MG63 (cell line): ENCODE results near the gene FSIP2. TPM values are rescaled to one million over a fixed set of nuclear protein-coding genes. Genes with fewer than 3 reads are reported as not detected.
A peak's percentile ranks its signal among the peaks of the same experiment; 100 is the strongest.

Experiments
- DNase-seq: peaks from one replicate; pipeline ENCODE4 v3.0.0-alpha.2; 2020
- H3K27me3 ChIP-seq: fragments of 250-450 bp; sonication (Bioruptor Pico); 2 replicates; pipeline ENCODE4 v1.5.1; 2020; ENCODE audit warnings: mild to moderate bottlenecking, moderate library complexity
- H3K36me3 ChIP-seq: fragments of 250-450 bp; sonication (Bioruptor Pico); 2 replicates; pipeline ENCODE4 v1.5.1; 2020; ENCODE audit warnings: mild to moderate bottlenecking, moderate library complexity
- H3K4me3 ChIP-seq: fragments of 250-450 bp; sonication (Bioruptor Pico); 2 replicates; pipeline ENCODE4 v1.5.1; 2020; ENCODE audit warnings: mild to moderate bottlenecking, moderate library complexity
- H3K9me3 ChIP-seq: fragments of 250-450 bp; sonication (Bioruptor Pico); 2 replicates; pipeline ENCODE4 v1.5.1; 2020; ENCODE audit warnings: mild to moderate bottlenecking, moderate library complexity
- total RNA-seq: library from RNA; depleted of rRNA; stranded (reverse); fragments of >200 nt; shearing (Covaris generic); gene quantifications from 2 replicates; pipeline ENCODE4 v1.2.3, GENCODE V29; 2014; ENCODE audit warnings: low replicate concordance; rRNA removed

FSIP2 gene, protein sequence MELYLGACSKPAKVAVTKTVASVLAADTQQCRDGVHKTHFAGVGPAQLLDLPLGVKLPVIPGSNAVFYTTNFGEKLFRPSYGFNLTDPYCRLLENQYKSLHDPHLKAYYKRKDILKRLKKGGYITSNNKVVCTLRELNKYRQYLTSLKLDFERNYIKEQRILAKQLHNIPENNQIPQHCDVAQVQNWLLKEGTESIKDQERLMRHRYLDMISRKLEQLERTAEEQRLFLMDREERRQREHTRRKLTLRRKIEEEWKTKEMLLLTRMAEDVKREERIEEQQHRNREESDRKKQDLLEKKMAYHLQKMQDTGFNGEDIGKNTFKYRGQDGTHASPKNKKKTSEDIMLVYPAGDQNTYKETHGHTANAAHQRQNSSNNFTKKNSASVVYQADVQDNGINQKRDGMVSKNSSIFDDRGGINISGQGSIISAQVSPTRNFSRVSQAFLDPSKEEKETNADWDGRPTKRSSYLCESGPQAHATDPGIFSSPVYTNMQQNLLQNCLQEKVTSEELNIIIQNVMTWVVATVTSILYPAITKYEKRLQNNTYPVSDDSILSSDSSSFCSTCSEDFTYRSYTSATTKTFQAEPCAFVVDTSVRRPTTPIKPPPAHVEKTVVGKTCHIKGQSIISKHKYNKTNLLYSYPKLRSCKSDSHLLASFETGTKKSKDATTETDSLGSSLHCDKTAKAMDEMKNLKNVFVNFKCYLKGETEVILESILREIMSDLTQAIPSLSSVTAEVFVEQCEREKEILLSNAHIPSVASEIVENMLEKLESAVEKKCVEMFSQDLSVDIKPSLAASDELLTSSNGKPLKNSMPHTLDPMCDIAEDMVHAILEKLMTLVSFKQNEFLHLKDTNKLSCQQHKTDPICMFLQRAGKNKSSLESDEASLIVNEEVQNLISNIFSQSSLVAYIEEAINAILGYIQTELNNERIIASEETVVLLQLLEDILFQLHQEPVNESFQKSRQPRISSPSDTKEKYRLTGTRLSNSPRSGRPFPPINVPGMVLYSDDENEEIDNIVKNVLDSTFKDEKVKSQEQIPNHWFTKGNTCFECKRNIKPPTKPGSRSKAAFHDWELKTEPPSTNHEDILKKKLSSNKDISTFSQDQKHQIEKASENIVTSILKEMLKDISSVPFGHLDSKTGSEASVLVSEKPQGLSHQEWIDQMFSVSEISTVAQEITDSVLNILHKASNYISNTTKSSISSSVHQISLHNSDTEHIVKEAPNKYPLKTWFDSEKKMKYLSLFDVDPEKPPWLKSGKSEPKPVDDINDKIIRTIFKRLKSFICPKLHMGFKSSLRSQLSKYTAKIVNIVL (N-terminal part only)
- total RNA-seq, result under 0.01 TPM in 1 of 2 replicates, not detected in the other

DNA sequence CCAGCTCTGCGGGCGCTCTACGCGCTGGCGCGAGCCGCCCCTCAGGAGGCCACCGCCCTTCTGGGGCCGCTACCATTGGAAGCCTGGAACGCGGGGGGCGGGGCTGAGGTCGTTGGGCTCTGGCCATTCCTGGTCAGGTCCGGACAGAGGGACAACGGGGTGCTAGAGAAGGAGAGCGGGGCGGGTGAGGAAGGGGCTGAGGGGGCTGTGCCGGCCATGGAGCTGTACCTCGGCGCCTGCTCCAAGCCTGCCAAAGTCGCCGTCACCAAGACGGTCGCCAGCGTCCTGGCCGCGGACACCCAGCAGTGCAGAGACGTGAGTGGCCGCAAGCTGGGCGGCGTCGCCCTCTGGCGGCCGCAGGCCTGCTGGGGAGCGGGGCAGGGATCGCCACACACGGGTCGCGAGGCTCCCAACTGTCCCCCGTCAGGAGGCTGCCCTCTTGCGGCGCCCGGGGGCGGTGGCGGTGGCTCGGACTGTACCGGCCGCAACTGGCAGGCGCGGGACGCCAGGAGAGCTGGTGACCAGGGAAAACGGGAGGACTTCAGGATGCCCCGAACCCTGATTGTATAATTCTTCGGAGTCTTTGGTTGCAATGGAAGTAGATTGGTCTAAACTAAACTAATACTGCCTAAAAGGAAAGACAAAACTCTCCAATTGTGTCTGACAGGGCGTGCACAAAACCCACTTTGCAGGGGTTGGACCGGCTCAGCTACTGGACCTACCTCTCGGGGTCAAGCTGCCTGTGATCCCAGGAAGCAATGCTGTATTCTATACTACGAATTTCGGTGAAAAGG lies at the start of gene FSIP2:
Gene FSIP2 (plus strand): TSS at position 126 of the 794 bp plus-strand sequence. CDS start 91 bp downstream, at position 217.
- Histone ChIP-seq H3K9me3 (no peaks in the 10 kb centered on the region), H3K27me3 (no peaks in the 10 kb centered on the region), H3K4me3 (peak within 1 kb of the TSS; percentile 51), H3K36me3 (no peaks in the 10 kb centered on the region)
- DNase-seq, result peak; percentile 82

DNA sequence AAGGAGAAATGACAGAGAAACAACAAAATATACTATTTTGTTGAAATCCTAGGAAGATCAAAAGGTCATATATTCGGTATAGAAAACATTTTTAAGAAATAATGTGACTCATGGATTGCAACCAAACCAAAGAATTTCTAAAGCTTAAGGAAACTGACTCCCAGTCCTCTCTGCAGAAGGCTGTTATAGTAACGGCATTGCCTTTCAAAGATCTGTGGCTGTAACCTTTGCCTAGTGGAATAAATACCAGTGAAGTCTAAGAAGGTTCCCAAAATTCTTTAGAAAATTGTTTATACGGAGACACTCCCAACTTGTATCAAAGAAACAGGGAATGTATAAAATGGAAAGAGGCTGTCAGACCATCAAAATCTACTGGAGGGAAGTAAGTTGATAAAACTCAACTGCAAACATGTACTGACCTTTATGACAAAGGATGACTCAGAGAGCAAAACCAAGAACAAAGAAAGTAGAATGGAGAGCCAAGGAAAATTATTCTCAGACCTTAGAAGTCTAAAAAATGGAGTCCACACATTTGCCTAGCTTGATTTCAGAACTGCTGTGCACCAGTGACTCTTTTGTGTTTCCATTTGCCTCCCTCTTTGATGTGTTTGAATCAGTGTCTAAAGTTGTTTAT lies 48.6 kb upstream of the FSIP2 start:
- Histone ChIP-seq H3K4me3 (no peak overlapping the region), H3K9me3 (no peaks in the 10 kb centered on the region), H3K36me3 (no peaks in the 10 kb centered on the region), H3K27me3 (no peaks in the 10 kb centered on the region)
- no peak for DNase-seq

DNA sequence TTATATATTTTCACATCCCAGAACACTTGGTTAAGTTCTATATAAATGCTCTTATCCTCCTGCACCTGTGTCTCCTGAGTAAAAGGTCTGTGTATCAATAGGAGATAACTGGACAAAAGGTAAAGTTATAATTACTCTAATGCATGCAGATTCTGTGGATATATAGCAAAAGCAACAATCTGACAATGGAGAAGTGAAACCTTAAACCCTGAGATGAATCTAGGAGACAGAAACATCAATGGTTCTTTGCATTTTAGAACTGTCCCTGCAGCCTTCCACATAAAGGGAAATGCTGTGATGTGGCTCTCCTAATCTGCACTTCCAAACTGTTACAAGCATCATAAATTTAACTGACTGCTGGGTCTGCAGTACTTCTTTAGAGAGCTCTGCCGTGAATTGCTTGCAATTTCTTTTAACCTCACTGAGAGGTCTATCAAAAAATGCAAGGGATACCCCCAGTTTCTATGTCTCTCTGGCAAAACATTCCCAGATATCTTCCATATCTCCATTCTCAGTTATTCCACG lies 42.8 kb upstream of the FSIP2 start:
- no peak overlapping the region for H3K4me3 ChIP-seq
- H3K9me3 ChIP-seq, result no peaks in the 10 kb centered on the region
- no peak for DNase-seq
- no peaks in the 10 kb centered on the region for H3K27me3 ChIP-seq
- no peaks in the 10 kb centered on the region for H3K36me3 ChIP-seq

DNA sequence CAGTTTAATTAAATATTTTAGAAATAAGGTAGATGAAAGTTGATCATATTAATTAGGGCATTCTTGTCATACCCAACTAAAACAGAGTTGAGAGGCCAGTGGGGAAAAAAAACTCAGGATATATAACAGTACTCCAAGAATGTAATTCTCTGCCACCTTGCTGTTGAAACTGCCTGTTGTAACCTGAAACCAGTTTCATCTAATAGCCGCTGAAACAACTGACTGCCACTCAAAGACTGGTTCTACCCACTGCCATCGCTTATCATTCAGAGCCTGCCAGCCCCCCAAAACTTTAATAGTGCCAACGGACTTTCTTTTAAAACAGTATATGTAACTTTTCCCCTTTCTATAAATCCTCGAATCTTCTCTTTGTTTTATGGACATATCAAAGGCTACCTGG lies 37.7 kb upstream of the FSIP2 start:
- Histone ChIP-seq H3K36me3 (no peaks in the 10 kb centered on the region), H3K4me3 (no peak overlapping the region), H3K9me3 (no peaks in the 10 kb centered on the region), H3K27me3 (no peaks in the 10 kb centered on the region)
- DNase-seq, result no peak

DNA sequence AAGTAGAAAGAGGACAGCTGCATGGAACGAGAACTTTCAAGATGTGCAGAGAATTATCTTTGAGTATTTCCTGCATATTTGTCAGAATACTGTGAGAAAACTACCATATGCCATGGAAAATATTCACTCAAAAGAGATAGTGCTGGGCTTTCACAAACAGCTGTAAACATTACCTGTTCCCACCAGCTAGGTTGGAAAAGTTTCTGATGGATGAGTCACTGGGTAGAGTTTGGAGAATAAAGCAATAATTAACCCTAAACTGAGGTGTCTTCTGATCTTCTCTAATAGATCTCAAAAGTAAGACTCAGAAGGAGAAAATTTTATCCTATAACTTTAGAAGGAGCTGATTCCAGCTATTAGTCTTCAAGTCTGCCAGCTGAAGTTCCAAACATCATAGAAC lies 3.9 kb upstream of the FSIP2 start:
- Histone ChIP-seq H3K4me3 (no peak overlapping the region), H3K36me3 (no peaks in the 10 kb centered on the region), H3K9me3 (no peaks in the 10 kb centered on the region), H3K27me3 (no peaks in the 10 kb centered on the region)
- DNase-seq, result no peak

DNA sequence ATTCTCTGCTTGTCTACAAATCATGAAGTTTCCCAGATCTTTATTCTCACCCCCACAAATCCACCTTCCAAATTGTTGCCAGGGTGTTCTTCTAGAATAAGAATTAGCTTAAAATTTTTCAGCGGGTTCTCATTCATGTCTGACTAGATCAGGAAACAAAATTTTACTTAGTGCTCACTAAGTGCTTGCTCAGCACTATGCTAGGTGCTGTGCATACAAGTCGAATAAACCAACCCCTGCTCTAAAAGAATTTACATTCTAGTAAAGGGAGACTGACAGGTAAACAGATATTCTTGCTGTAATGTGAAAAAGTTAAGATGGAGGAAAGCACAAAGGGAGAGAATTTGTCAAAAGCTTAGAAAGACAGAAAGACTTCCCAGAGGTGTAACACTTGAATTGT lies 2.4 kb upstream of the FSIP2 start:
- no peak overlapping the region for H3K4me3 ChIP-seq
- DNase-seq, result no peak
- no peaks in the 10 kb centered on the region for H3K36me3 ChIP-seq
- no peaks in the 10 kb centered on the region for H3K9me3 ChIP-seq
- H3K27me3 ChIP-seq, result no peaks in the 10 kb centered on the region

DNA sequence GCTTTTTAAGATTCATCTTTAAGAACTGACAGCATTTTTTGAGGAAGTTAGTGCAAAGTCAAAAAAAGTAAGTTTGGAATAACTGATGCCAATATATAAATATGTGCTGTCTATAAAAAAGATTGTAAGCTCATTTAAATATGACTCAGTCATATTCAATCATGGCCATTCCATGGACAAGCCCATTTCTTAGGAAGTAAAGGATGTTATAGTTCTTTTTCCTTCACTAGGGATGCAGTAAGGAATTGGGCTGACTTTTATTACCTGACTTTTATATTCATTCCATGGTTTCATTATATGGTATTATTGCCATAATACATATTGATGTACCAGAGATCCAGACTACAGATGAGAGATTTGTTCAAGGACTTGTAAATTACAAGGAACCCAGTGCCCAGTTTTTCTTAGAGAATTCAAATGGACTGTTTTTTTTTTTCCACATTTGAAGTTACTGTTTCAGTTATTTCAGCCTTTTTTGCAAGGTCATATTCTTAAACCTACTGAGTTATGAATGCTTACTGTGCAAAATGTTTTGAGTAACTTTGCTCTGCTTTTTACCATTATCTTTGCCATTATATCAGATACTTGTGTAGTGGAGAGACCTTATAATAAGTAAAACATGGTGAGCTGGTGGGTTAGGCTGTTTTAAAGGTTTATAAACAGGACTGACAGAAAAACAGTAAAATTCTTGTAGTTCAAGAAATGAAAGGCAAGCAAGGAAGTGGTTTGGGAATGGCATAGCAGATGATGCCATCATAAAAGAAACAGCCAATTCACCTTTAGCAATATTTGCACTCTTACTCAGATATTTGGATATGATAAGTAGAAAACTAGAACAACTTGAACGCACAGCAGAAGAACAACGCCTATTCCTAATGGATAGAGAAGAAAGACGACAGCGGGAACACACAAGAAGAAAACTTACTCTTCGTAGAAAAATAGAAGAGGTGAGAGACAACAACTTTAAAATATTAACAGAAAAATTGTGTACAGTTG lies 7.6 kb downstream of the FSIP2 start:
- Histone ChIP-seq H3K9me3 (no peaks in the 10 kb centered on the region), H3K36me3 (no peaks in the 10 kb centered on the region), H3K27me3 (no peaks in the 10 kb centered on the region), H3K4me3 (no peak overlapping the region)
- DNase-seq, result no peak

DNA sequence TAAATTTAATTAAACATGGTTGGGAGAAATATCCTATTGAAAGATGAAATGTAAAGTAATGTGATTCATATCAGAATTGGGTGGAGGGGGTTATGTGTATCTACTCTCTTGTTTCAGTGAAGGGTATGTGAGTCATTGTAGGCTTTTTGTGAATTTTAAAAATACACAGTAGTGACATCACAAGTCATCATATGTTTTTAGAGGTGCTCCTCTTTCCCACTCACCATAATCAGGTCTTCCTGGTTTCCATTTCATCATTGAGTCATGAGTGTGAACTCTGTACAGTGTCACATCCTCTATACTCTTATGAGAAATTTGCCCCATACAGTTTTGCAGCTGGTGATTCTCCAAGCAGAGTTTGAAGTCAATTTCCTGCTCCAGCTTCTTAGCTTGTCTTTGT lies 18.8 kb downstream of the FSIP2 start:
- no peak overlapping the region for H3K4me3 ChIP-seq
- no peaks in the 10 kb centered on the region for H3K36me3 ChIP-seq
- DNase-seq, result no peak
- no peaks in the 10 kb centered on the region for H3K9me3 ChIP-seq
- no peaks in the 10 kb centered on the region for H3K27me3 ChIP-seq

DNA sequence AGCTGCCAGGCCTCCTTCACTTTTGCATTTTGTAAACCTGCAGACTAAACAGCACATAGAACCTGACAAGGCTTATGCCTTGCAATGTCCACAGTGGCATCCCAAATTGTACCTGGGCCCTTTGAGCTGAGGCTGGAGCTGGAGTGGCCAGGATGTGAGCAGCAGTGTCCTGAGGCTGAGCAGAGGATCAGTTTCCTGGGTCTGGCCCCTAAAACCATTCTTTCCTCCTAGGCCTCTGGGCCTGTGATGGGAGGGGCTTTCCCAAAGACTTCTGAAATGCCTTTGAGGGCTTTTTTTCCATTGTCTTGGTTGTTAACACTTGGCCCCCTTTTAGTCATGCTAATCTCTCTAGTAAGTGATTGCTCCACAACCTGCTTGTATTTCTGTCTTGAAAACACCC lies 32.8 kb downstream of the FSIP2 start:
- no peaks in the 10 kb centered on the region for H3K27me3 ChIP-seq
- peaks cover 5% of the 10 kb centered on the region; the same call in 1 of the 2 replicates for H3K9me3 ChIP-seq
- no peaks in the 10 kb centered on the region for H3K36me3 ChIP-seq
- no peak overlapping the region for H3K4me3 ChIP-seq
- DNase-seq, result no peak

DNA sequence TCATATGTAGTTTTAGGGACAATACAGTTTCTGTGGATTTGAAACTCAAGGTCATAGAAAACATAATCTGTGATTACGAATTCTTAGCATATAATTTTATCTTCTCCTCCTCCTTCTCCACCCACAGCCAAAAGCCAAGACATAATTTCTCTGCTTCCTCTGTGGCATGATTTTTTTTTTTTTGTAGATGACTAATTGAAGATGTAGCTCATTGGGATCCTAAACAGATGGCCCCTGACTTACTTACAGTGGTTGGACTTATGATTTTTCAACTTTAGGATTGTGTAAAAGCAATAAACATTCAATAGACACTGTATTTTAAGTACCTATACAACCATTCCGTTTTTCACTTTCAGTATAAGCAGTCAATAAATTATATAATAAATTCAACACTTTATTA lies 42.3 kb downstream of the FSIP2 start:
- no peak for DNase-seq
- no peaks in the 10 kb centered on the region for H3K9me3 ChIP-seq

DNA sequence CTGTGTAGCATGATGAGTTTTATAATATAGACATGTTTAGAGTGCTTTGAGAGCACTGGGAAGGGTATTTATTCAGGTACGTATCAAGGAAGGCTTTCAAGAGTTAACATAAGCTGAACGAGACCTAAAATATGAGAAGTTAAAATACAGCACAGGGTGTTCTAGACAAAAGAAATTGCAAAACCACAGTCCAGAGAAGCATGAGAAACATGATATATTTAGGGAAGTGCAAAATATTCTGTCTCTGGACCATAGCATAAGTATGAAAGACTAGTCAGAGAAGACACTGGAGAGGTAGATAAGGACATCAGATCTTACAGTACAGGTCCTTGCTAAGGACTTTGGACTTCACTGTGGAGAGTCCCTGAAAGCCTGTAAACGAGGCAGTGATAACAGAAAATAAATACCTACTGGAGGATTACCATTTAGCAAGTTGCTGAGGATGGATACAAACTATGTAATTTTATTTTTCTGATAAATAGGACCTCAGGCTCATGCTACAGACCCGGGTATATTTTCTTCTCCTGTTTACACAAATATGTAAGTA lies 43.7 kb downstream of the FSIP2 start:
- no peaks in the 10 kb centered on the region for H3K9me3 ChIP-seq
- no peak overlapping the region for H3K4me3 ChIP-seq
- H3K27me3 ChIP-seq, result no peaks in the 10 kb centered on the region
- no peaks in the 10 kb centered on the region for H3K36me3 ChIP-seq
- no peak for DNase-seq

More for the DNA sequence above, 42.3 kb downstream of the FSIP2 start:
- H3K36me3 ChIP-seq, result no peaks in the 10 kb centered on the region
- H3K4me3 ChIP-seq, result no peak overlapping the region
- no peaks in the 10 kb centered on the region for H3K27me3 ChIP-seq

DNA sequence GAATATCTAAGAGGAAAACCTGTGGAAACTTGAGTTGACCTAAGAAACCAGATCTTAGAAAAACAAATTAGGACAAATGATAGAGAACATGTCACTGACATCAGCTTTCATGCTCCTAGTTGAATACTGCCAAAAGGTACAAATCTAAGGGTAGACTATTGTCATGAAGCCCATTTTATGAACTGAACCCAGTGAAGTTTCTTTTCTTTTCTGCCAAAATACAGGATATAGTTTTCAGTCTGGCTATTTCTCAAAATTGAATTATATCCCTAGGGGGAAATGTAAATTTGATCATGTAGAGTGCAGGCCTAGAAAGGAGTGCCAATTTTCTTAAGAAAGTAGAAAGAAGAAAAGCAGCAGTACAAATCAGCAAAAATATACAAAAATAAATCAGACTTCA lies 46.6 kb downstream of the FSIP2 start:
- DNase-seq, result no peak
- Histone ChIP-seq H3K36me3 (no peaks in the 10 kb centered on the region), H3K9me3 (no peaks in the 10 kb centered on the region), H3K4me3 (no peak overlapping the region), H3K27me3 (no peaks in the 10 kb centered on the region)

DNA sequence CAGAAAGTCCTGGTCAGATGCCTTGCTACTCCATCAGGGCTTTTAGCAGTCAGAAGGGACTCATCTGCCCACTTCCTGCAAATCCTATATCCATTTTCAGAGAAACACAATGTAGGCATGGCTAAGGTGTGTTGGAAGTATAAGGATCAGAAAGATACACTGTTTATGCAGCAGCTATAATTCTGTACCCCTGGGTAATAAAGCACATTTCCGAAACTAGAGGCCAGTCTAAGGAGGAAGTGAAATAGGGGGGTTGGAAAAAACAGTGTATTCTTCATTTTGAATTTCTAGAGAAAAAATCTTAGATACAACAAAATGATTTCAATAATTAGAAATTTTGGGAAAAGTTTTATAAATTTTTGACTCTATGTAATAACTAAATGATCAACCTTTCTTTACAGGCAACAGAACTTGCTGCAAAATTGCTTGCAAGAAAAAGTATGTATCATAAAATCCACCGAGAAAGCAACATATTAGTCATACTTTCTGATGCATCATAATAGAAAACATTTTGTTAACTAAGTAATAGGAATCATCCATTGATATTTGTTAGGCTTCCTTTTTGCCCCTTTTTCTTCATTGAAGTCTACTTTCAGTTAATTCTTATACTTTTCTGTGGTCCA lies 47.4 kb downstream of the FSIP2 start:
- Histone ChIP-seq H3K27me3 (no peaks in the 10 kb centered on the region), H3K9me3 (no peaks in the 10 kb centered on the region), H3K4me3 (no peak overlapping the region), H3K36me3 (no peaks in the 10 kb centered on the region)
- no peak for DNase-seq
